ENCODE measurements around the gene MAPK13.

- TF ChIP-seq POLR2A (IDR thresholded peaks at IDR 0.05; ENCODE audit: low read length) (no peak), GATA1 (IDR thresholded peaks at IDR 0.05; ENCODE audit: low read depth, low read length) (no peak)
These were observed 9.8 kb downstream of the MAPK13 start for GRCh38 chr6:36139991-36140710.
